GM18498 (cell line): ENCODE results near the gene NEK1.
"Not testable (repeated sequence)": the region's sequence is repeated elsewhere in the genome, so short reads cannot be mapped to it uniquely, and the experiment has no call there.

Experiments
- ATAC-seq: cut with Tn5 transposase; IDR thresholded peaks from one replicate; pipeline ENCODE4 v1.9.1; 2021; ENCODE audit warnings: mild to moderate bottlenecking, moderate library complexity; ENCODE audit not compliant: unreplicated experiment

NEK1 gene

DNA sequence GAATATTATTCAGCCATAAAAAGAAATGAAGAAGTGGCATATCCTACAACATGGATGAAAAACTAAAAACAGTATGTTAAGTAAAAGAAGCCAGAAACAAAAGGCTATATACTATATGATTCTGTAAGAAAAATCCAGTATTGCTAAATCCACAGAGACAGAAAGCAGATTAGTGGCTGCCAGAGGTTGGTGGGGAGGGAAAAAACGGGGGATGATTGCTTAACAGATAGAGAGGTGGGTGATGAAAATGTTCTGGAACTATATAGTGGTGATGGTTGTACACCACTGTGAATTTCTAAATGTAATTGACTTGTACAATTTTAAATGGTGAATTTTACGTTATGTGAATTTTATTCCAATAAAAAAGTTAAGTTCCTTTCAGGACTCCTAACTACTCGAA is 184.0 kb downstream of the NEK1 start:
- ATAC-seq, result no peak

DNA sequence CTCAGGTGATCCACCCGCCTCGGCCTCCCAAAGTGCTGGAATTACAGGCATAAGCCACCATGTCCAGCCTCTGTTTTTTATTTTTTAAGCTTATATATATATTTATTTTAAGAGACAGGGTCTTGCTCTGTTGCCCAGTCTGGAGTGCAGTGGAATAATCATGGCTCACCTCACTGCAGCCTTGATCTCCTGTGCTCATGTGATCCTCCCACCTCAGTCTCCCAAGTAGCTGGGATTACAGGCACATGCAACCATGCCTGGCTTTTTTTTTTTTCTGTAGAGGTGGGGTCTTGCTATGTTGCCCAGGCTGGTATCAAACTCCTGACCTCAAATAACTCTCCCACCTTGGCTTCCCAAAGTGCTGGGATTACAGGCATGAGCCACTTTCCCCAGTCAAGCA is 184.7 kb downstream of the NEK1 start:
- ATAC-seq, result not testable (repeated sequence)

DNA sequence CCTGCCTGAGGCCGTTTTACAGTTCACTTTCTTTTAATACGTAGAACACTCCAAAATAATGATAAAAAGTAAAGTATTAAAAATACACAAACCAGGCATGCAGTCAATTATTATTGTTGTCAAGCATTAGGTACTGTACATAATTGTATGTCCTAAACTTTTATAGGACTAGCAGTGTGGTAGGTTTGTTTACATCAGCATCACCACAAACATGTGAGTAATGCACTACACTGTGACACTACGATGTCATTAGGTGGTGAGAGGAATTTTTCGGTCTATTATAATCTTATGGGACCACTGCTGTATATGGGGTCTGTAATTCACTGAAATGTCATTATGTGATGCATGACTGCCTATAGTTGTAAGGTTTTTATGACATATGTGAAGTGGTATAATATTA is 192.1 kb downstream of the NEK1 start:
- ATAC-seq, result no peak

DNA sequence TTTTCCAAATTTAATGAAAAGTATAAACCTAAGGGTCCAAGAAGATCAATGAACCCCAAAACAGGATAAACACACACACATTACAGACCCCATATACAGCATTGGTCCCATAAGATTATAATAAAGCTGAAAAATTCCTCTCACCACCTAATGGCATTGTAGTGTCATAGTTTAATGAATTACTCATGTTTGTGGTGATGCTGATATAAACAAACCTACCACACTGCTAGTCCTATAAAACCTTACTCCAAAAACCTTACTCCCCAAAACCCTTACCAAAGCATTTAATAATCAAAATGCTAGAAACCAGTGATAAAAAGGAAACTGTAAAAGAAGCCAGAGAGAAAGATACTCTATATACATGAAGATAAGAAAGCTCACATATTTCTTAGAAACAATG is 193.5 kb downstream of the NEK1 start:
- no peak for ATAC-seq

DNA sequence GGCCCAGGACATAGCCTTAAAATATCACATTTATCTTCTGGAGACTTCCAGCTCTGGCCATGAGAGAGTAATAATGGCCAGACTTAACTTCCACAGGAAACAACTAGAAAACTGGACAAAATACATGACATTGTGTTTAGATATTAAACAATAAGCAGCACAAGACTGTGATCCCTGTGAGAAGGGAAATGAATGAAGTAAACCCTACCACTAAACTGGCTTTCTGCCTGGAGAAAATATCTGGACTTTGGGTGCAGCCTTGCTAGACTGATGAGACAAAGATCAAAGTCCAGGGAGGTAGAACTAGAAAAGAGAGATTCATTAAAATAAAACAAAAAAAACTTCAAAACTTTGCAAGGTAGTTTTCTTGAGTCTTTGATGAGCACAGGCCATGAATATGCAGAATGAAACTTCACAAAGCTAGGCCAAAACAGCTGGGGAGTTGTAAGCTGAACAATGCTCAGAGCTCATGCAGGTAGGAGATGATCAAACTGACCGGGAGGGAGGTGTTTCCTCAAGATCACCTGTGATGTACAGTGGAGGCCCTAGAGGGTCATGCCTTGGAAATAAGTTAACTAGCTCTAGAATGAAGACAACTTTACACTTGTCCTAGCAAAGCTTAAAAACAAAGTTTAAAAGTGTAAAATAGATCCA is 194.6 kb downstream of the NEK1 start:
- no peak for ATAC-seq

DNA sequence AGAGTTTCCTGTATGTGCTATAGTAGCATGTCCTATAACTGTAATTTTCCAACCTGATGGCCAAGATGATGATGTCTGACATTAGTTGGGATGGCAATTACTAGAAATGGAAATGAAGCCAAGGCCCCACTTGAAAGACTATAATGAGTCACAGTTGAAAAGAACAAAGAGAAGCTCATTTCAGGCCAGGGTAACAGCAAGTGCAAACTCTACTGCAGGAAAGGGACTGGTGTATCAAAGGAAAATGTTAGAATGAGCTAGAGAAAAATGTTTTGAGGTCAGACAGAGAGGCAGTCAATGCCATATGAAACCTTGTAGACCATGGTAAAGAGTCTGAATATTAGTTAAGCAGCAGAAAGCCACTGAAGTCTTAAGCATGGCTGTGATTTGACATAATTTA is 195.4 kb downstream of the NEK1 start:
- ATAC-seq, result no peak

DNA sequence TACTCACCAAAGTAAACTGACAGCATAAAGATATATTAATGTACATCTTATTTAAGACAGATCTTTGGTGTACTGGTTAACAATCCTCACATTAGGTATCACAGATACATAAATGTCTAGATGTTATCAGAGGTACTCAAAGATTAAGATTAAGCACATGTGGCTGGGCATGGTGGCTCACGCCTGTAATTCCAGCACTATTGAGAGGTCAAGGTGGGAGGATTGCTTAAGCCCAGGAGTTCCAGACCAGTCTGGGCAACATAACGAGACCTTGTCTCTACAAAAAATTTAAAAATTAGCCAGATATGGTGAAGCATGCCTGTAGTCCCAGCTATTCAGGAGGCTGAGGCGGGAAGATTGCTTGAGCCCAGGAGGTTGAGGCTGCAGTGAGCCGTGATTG is 195.9 kb downstream of the NEK1 start:
- ATAC-seq, result no peak

DNA sequence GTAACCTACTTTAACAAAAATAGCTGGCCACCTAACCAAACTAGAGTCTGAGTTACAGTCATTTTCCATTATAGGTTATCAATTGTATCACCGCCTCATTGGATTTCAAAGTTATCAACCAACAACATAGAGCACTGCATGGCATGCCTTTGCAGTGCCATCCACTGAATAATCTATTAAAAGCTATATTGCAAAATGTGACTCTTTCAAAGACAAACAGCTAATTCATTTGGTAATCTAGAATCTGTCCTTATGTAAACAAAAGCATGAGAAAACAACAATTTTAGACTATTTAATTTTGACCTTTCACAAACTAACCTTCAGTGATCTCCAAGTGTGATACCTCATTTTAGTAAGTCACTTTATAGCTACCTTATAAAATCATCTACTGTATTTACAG is 197.5 kb downstream of the NEK1 start:
- ATAC-seq, result no peak

DNA sequence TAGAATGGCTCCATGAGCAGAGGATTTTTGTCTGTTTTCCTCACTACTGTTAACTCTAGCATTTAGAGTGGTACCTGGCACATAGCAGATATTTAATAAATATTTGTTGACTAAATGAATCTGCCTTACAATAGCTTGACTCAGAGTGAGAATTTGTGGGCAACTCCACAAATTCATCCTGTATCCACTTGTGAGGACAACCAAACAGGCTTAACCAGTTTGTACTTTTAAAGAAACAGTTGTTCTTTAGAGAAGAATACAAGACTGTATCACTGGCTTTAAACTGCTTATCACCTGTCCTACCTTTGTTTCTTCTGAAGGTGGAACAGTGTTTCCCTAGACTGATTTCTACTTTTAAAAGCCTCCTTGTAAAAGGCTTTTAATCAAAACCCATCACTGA is 200.3 kb downstream of the NEK1 start:
- ATAC-seq, result no peak

DNA sequence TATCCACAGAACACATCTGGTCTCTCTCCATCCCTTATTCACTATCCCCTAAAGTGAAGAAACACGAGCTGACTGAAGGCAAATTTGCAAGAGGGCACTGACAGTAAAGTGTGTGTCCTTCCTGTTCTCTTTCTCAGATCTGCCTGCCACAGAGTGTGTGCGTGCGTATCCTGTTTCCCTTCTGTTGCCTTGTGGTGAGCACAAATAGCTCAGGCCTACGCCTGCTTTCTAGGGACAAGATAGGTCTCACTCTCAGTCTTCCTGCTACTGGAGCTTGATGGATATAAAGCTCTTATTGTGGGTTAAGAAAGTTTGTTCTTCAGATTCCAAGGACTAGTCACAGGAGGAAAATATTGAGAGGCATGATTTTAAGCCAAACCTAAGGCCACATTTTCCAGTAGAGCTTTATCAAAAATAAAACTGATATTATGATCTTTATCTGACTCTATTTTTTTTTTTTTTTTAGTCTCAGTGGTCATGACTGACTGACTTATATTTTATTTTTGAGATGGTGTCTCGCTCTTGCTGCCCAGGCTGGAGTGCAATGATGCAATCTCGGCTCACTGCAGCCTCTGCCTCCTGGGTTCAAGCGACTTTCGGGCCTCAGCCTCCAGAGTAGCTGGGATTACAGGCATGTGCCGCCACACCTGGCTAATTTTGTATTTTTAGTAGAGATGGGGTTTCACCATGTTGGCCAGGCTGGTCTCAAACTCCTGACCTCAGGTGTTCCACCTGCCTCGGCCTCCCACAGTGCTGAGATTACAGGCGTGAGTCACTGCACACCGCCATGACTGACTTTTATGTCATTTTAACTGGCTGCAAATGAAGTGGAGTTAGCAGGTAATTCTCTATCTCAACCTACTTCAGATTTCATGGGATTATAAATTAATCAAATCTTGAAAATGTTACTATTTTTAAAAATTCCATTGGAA is 201.3 kb downstream of the NEK1 start:
- peak; percentile 98 for ATAC-seq

DNA sequence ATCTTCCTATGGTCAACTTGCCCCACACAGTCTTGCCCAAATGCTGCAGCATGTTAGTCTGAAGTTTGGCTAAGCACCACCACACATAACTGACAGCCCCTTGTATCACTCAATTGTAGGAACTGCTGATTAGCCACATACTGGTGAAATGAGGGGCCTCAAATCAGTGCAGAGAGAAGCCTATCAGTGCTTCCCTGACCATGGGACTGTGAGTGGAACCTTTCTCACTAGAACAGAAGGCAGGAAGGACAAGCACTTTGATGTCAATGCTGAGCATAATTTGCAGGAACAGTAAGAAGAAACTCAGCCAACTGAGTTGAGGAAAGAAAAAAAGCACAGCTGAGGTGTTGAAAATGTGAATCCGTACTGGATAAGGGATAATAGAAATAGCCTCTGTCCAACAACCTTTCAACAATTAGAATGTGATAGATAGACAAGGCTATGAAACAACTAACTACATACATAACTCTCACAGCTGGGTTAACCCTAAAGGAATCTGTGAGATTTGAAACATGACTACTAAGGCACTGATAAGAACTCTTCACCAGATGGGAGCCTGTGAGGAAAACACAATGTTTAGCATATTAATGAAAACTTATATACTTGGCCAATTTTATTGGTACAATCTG is 205.1 kb downstream of the NEK1 start:
- ATAC-seq, result no peak

DNA sequence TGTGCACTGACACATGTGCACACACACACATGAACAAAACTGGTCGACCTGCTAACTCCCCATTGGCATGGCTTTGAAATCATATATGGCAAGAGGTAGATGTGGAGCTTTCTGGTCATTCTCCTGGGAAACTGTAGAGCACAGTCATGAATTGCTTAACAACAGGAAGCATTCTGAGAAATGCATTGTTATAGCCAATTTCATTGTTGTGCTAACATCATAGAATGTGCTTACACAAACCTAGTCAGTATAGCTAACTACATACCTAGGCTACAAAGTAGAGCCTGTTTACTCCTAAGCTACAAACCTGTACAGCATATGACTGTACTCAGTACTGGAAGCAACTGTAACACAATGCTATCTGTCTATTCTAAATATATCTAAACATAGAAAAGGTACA is 207.4 kb downstream of the NEK1 start:
- no peak for ATAC-seq

DNA sequence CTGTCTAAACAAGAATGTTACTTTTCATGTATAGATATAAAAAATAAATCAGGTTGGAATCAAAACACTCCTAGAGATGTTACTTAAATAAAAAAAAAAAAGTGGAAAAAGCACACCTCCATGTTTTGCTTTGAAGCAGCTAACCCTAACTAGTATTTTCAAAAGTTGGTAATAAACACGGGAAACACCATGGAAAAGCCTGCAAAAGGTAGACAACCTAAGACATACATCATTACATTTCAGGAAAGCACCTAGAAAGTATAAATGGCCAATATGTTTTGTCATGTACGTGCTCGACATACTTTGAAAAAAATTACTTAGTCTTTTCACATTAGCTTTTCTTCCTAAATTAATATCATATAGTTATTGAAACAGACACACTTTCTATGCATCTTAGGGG is 211.6 kb downstream of the NEK1 start:
- no peak for ATAC-seq

DNA sequence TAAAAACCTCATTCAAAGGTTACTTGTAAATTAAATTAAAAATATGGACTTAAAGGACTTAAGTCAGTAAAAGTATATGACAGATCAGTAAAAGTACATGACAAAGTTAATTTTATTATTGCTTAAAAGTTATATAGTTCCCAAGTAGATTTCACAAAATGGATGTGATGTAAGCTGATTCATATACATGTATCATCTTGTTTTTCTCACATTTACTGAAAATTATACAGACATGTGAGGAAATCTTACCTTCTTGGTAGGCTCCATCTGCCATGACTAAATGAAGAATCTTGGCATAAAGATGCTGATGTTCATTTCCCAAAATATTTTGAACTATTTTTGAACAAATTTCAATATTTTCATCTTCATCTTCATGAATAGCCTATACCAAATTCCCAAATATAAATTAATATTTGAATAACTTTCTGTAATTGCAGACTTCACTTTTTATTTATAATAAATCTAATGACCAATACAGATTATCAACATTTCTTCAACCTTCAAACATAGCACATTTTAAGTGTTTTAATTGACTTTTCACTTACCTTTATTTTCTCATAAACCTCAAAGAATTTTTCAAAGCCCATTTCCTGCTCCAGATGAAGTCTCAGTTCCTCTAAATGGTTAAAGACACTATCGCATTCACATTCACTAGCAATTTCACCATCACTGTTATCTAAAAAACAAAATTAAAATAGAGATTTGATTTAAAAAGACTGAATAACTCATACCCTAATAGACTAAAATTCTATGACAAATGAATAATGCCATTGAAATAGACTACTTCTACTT is 212.2 kb downstream of the NEK1 start:
- ATAC-seq, result peak; percentile 74

DNA sequence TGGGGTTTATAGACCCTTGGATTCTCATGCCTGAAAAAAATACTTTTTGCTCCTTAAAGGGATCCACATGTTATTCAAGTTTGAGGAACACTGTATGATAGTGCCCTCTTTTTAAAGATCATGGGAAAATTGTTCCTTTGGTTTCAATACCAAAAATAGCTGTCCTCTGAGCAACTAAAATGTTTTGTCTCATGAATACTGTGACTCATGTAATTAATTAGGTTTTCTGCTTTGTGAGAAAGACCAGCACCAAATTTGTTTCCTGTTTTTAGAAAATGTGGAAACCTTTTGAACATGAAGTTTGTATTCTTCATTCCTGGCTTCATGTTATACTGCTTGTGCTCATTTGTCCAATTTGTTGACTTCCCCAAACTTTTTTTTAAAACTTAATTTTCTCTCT is 214.1 kb downstream of the NEK1 start:
- no peak for ATAC-seq

DNA sequence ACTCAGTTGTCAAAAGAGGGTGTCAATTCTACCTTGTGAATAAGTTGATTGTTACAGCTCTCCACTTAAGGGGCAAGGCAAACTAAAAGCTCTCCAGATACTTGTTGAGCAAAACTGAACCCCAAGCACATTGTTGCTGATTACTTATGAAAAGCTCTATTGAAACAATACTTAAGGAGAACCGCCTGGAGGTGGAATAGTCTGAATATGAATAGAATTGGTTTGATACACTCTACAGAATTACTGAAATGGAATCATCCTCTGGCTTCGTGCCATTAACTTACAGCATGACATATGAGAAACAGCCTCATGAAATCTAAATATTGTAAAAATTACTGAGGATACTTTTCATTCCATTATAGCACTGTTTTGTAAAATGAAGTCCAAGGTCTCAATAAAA is 214.6 kb downstream of the NEK1 start:
- ATAC-seq, result no peak

DNA sequence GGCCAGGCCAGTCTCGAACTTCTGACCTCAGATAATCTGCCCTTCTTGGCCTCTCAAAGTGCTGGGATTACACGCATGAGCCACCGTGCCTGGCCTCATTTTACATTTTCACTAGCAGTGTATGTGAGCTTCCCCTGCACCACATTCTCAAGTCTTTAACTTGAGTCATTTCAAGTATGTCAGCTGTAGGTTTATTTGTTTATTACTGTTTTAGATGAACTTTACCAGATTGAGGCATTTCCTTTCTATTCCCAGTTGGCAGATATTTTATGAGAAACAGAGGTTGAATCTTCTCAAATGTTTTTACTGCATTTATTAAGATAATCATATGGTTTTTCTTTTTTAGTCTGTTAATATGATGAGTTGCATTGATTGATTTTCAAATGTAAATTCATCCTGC is 227.0 kb downstream of the NEK1 start:
- no peak for ATAC-seq

DNA sequence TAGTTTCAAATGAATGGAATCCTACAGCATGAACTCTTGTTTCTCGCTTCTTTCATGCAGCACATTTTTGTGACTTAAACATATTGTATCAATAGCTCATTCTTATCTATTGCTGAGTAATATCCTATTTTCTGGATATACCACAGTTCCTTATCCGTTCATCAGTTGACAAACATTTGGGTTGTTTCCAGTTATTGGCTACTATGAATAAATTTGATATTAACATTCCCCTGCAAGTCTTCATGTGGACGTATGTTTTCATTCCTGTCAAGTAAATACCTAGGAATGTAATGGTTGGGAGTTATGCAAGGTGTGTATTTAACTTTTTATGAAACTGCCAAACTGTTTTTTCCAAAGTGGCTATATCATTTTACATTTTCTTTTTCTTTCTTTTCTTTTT is 227.6 kb downstream of the NEK1 start:
- no peak for ATAC-seq

DNA sequence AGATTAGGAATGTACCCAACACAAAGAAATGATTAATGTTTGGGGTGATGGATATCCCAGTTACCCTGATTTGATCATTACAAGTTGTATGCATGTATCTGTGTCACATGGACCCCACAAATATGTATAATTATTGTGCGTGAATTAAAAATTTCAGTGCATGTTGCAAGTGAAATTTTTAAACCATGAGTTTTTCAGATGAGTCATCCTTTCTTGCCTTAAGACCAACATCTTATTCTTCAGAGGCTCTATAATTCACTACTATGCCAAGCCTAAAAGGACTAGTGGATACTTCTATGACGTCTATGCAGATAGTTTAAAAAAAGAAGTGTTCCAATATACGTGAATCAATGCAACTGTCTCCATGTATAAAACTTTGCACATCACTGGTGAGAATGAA is 228.7 kb downstream of the NEK1 start:
- no peak for ATAC-seq

DNA sequence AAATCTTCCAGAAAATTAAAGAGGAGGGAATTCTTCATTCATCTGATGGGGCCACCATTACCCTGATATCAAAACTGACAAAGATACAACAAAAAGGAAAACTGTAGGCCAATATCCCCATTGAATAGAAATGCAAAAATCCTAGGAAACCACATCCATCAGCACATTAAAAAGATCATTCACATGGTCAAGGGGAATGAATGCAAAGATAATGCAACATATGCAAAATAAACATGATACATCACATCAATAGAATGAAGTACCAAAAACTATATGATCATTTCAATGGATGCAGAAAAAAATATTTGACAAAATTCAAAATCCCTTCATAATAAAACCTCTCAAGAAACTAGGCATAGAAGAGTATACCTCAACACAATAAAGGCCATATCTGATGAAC is 232.7 kb downstream of the NEK1 start:
- ATAC-seq, result no peak

DNA sequence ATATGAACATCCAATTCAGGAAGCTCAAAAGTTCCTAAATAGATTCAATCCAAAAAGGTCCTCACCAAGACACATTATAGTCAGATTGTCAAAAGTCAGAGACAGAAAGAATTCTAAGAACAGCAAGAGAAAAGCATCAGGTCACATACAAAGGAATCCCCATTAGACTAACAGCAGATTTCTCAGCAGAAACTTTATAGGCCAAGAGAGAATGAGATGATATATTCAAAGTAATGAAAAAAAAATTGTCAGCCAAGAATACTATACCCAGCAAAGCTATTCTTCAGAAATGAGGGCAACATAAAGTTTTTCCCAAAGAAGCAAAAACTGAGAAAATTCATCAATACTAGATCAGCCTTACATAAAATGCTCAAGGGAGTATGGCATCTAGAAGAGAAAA is 235.0 kb downstream of the NEK1 start:
- ATAC-seq, result no peak
